GM12892 (cell line): ENCODE results near the gene SYNJ2BP.

Source experiments
- POLR2A ChIP-seq: IDR thresholded peaks from 2 replicates; pipeline ENCODE4 v1.6.1; 2011; ENCODE audit warnings: low read depth, low read length, control low read depth
- POLR2AphosphoS5 ChIP-seq: IDR thresholded peaks from 2 replicates; pipeline ENCODE4 v1.6.1; 2011; ENCODE audit warnings: low read depth, low read length, control low read depth
- TAF1 ChIP-seq: IDR thresholded peaks from 2 replicates; pipeline ENCODE4 v1.6.1; 2011; ENCODE audit warnings: low read depth, mild to moderate bottlenecking, control low read depth, low read length, borderline replicate concordance

DNA sequence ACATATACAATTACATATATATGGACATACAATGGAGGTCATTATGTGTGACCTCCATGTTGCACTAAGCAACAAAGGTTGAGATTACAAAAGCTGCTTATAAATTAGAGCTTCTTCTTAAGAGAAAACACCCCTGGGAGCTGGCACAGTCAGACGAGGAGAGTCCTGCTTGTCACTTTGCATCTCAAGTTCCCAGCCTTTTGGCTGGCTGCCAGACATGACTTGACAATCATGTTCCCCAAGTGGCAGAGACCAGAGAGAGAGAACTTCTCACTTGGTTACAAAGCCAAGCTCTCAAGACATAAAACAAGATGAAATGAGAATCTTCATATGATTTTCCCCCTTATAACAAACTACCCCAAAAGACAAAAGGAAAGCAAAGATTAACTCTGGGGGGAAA, 8.5 kb upstream of the SYNJ2BP start:
- no peak for TF ChIP-seq POLR2A
- no peak for TF ChIP-seq TAF1
- no peak for TF ChIP-seq POLR2AphosphoS5
